Hematopoietic multipotent progenitor cell treated with erythropoietin and hydrocortisone succinate and interleukin-3 and kit ligand, for 6 days (in vitro differentiated cells): ENCODE data around the gene ZNF174.
A peak's percentile ranks its signal among the peaks of the same experiment; 100 is the strongest.

Experiments used
- DNase-seq: peaks from one replicate; pipeline ENCODE4 v3.0.0-alpha.2; 2015

ZNF174 gene

GRCh38 chr16:3400779-3401688, at the start of gene ZNF174, which contains the start of gene ZSCAN32:
ZNF174 (plus strand) TSS chr16:3401215; CDS start chr16:3402005, 790 bp downstream.
ZSCAN32 (minus strand) TSS chr16:3401004; CDS start chr16:3397557, 3,447 bp downstream.
- DNase-seq, result peak; percentile 99

- DNase-seq, result no peak
Measured at GRCh38 chr16:3355589-3355988, 45.4 kb upstream of the ZNF174 start, which contains the start of gene OR2C1. OR2C1 (plus strand) TSS chr16:3355889; CDS start chr16:3355941, 52 bp downstream.

- no peak for DNase-seq
Measured at GRCh38 chr16:3356118-3356517, 44.9 kb upstream of the ZNF174 start.

- no peak for DNase-seq
Measured at GRCh38 chr16:3358871-3359270, 42.1 kb upstream of the ZNF174 start.

GRCh38 chr16:3362931-3363330, 38.1 kb upstream of the ZNF174 start:
- DNase-seq, result no peak

GRCh38 chr16:3363793-3364192, 37.2 kb upstream of the ZNF174 start:
- no peak for DNase-seq

- DNase-seq, result peak; percentile 96
Measured at GRCh38 chr16:3364774-3365427, 36.1 kb upstream of the ZNF174 start.

- DNase-seq, result no peak
Measured at GRCh38 chr16:3369073-3369472, 31.9 kb upstream of the ZNF174 start.

- DNase-seq, result no peak
Measured at GRCh38 chr16:3375680-3376079, 25.3 kb upstream of the ZNF174 start.

- no peak for DNase-seq
Measured at GRCh38 chr16:3377917-3378316, 23.1 kb upstream of the ZNF174 start.

GRCh38 chr16:3383045-3383448, 18.0 kb upstream of the ZNF174 start:
- no peak for DNase-seq

GRCh38 chr16:3388325-3388724, 12.7 kb upstream of the ZNF174 start:
- peak; percentile 66 for DNase-seq

GRCh38 chr16:3389663-3390338, 11.2 kb upstream of the ZNF174 start:
- DNase-seq, result no peak

- no peak for DNase-seq
Measured at GRCh38 chr16:3400446-3400778, 603 bp upstream of the ZNF174 start.

GRCh38 chr16:3401719-3402397, 843 bp downstream of the ZNF174 start:
- DNase-seq, result peak; percentile 46

GRCh38 chr16:3408561-3409197, 7.7 kb downstream of the ZNF174 start:
- DNase-seq, result no peak

GRCh38 chr16:3413730-3414379, 12.8 kb downstream of the ZNF174 start:
- no peak for DNase-seq

- DNase-seq, result peak; percentile 72
Measured at GRCh38 chr16:3431779-3432219, 30.8 kb downstream of the ZNF174 start.

GRCh38 chr16:3434373-3434772, 33.4 kb downstream of the ZNF174 start:
- DNase-seq, result no peak

- DNase-seq, result no peak
Measured at GRCh38 chr16:3439637-3440036, 38.6 kb downstream of the ZNF174 start.
